ENCODE measurements around the gene MAP1S. TPM values are rescaled to one million over a fixed set of nuclear protein-coding genes. Genes with fewer than 3 reads are reported as not detected.

Gene MAP1S
- total and polyA plus RNA-seq, 2 of the 8 experiments (the other 6 are each of a cell fraction or from before 2014, with no cell fraction given), result 66.7 to 115 TPM

GRCh38 chr19:17686592-17687024 lies 32.7 kb upstream of the MAP1S start (continued):
- no peak for TF ChIP-seq CHD7 (IDR thresholded peaks at IDR 0.05; ENCODE audit: insufficient replicate concordance, low read length)
- TF ChIP-seq EZH2 (IDR thresholded peaks at IDR 0.05; ENCODE audit: low read depth, low read length, severe bottlenecking), result no peak
- TF ChIP-seq JUND (IDR thresholded peaks at IDR 0.05; ENCODE audit: low read length), result no peak
- 0 out of 2 replicates have a peak, but pooled peaks have one; percentile 33 for TF ChIP-seq BACH1 (IDR thresholded peaks at IDR 0.05; ENCODE audit: low read length)
- TF ChIP-seq EGR1 (IDR thresholded peaks at IDR 0.05; ENCODE audit: borderline replicate concordance, low read depth, low read length), result no peak
- TF ChIP-seq CBX8 (IDR thresholded peaks at IDR 0.05; ENCODE audit: borderline replicate concordance, low read depth, low read length), result no peak
- TF ChIP-seq USF2 (IDR thresholded peaks at IDR 0.05; ENCODE audit: low read length), result no peak
- TF ChIP-seq E2F6 (IDR thresholded peaks at IDR 0.05), result 0 out of 2 replicates have a peak, but pooled peaks have one; percentile 5
- no peak for TF ChIP-seq NRF1 (IDR thresholded peaks at IDR 0.05; ENCODE audit: low read depth, low read length)
- TF ChIP-seq KDM4A (IDR thresholded peaks at IDR 0.05; ENCODE audit: low read depth, low read length, severe bottlenecking), result no peak
